GM21786 (cell line): ENCODE results near the gene FOCAD.

Experiments used
- ATAC-seq: cut with Tn5 transposase; IDR thresholded peaks from one replicate; pipeline ENCODE4 v1.9.1; 2021; ENCODE audit not compliant: unreplicated experiment

Gene FOCAD

GRCh38 chr9:20728493-20729220 lies 44.6 kb downstream of the FOCAD start:
- ATAC-seq = no peak

DNA sequence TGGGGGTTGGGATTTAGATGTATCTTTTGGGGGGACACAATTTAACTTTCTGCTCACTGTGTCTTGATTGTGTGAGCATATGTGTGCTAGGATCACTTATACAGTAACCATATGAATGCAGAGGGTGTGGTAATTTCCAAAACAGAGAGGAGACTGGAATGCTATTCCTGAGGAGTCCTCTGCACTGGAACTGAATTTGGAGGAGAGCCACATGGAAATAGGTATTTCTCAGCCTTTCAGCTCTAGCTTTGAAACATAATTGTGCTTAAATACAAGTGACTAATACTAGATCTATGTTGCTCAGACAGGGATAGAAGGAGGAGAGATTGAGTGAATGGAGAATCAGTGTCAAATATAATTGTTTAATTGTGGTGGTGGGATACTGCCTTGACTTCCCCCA lies 45.5 kb downstream of the FOCAD start:
- no peak for ATAC-seq

- no peak for ATAC-seq
Observed at GRCh38 chr9:20732118-20732517, 48.1 kb downstream of the FOCAD start.

GRCh38 chr9:20734275-20734674 lies 50.2 kb downstream of the FOCAD start:
- no peak for ATAC-seq

GRCh38 chr9:20740304-20740703 lies 56.2 kb downstream of the FOCAD start:
- no peak for ATAC-seq

DNA sequence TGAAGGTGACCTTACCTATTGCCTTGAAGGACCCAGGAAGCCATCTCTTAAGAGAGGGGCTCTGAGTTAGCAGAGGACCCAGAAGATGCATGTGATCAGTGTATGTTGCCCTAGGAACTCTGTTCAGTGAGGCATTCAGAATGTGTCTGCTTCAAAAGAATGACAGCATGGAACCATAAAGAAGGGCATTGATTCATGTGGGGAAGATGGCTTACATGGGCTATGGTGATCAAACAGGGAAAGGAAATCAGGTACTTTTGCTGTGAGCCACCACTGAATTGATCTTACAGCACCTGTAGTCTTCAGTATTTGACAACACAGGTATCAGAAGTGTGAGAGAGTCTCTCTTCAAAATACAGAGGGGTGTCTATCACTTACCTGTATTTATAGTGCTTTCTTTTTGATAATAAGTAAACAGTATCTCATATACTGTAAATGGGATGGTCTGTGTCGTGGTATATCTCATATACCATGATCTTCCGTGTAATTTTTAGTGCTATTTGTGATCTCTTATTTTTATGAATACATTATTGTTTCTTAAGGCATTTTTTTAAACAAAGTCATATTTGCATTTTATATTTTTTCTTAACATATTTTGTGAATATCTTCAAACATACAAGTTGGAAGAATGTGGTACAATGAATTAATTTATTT lies 57.0 kb downstream of the FOCAD start:
- no peak for ATAC-seq

DNA sequence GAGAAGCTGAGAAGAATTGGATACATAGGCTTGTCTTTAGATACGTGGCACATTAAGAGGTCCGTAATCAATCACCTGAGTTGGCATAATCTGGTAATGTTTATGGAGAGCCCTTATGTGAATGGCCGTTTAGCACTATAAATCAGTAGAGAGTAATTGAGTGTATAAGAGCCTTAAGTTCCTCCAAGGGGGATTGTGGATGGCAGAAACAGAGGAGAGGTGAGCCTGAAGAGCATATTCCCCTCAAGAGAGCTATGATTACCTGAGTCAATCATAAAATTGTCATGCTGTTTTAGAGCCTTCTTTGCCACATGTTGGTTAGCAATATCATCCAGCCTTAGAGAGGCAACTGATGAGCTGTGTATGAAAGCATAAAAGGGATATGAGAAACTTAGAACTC lies 58.8 kb downstream of the FOCAD start:
- ATAC-seq = no peak

DNA sequence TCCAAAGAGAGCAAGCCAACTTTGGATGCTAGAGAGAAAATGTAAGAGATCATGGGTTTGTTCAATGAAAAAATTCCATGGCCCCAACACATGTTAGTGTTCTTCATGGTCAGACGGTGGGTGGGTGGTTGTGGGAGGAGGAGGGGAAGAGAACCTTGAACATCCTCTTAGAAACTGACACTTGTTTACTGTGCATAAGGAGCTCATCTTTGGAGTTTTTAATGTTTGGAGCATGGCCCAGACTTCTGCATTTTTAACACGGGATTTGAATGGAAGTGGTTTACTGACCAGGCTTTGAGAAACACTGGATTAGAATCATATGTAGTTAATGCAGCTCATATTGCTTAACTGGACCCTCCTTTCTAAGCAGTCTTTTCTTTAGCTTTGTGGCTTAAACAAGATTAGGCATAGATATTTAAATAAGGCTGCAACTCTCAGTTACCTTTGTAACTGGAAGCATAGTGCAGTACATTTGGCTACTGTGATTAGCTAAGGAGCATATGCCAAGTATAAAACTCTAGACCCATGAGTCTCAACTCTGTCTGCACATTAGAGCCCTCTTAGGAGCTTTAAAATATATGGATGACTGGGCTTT lies 60.1 kb downstream of the FOCAD start:
- ATAC-seq = no peak

- no peak for ATAC-seq
Observed at GRCh38 chr9:20746967-20747366, 62.9 kb downstream of the FOCAD start.

DNA sequence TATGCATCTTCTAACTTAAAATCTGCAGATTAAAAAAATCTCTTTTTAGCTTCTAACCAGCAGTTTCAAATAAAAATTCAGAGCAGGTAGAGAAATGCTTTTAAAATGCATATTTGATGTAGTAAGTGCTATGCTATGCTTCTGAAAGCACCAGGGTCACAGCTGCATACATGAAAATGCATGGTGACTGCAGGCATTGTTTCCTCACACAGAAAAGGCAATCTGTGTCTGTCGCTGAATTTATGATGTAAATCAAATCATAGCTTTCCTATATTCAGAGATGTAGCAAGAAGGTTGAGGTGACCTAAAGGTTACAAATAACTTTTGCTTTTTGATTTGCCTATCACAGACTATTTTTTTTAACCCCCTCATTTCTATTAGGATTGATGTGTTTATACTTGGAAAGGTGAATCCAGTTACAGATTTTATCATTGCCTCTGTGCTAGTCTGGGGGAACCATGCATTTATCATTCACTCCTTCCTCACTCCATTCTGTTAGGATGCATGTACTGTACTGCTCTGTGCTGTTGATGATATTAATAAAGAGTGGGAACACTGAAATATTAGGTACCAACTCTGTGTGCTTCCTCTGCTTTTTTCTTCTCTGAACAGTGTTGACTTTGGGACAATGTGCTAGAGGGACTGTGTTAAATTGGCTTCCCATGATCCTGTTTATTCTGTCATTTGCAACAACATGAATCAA lies 65.6 kb downstream of the FOCAD start:
- no peak for ATAC-seq

GRCh38 chr9:20753761-20754160 lies 69.7 kb downstream of the FOCAD start:
- ATAC-seq = no peak

DNA sequence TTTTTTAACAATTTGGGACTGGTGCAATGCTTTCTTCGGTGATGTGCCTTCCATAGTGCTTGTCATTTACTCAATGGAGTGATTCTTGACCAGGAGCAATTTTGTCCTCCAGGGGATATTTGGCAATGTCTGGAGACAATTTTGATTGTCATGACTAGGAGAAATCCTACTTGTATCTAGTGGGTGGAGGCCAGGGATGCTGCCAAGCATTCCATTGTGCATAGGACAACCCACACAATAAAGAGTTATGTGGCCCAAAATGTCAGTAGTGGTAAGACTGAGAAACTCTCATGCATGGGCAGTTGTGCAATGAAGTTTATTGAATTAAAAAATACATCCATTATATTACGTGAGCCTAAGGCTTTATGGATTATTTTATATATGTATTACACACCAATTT lies 70.5 kb downstream of the FOCAD start:
- ATAC-seq = no peak

GRCh38 chr9:20760246-20760891 lies 76.3 kb downstream of the FOCAD start:
- ATAC-seq = no peak

DNA sequence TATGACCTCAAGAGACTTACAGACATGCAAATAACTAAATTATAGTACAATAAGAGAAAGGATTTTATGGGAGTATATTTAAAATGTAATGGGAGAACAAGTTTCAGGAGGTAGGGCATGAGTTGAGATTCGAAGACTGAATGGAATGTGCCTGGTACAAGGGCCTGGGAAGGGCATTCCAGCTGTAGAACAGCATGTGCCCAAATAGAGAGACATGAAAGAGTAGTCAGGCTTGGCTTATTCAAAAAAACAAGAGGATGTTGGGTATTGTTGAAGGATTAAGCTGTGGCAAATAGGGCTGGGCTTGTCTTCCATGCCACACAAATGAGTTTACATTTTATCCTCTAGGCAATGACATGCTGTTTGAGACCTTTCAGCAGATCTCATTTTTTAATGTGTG lies 86.9 kb downstream of the FOCAD start:
- ATAC-seq = no peak

DNA sequence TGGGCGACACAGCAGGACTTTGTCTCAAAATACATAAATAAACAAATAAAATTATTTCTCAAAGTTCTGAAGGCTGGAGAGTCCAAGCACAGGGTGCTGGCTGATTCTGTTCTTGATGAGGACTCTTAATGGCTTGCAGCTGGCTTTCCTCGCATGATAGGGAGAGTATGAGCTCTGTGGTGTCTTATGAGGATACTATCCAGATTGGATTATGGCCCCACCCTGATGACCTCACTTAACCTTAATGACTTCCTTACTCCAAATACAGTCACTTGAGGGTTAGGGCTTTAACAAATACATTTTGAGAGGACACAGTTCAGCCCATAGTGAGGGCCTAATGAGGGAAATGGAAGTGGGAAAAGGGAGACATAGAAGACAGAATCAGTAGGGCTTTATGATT lies 87.7 kb downstream of the FOCAD start:
- no peak for ATAC-seq

DNA sequence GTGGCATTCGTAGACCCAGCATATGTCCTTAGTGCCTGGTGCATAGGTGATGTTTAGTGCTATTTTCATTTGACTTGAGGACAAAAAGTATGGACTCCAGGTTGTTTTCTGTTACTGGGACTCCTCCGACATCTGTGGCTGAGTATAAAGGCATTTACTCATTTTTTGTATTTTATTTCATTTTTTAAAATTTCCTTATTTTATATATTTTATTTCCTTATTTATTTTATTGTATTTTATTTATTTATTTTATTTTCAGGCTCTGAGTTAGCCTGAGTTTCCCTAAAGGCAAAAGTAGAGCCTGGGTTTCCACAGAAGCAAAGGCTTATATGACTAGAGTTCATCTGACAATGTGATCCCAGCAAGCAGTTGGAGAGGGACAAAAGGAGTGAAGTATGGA lies 91.6 kb downstream of the FOCAD start:
- ATAC-seq = no peak

- no peak for ATAC-seq
Observed at GRCh38 chr9:20781092-20781491, 97.0 kb downstream of the FOCAD start.

DNA sequence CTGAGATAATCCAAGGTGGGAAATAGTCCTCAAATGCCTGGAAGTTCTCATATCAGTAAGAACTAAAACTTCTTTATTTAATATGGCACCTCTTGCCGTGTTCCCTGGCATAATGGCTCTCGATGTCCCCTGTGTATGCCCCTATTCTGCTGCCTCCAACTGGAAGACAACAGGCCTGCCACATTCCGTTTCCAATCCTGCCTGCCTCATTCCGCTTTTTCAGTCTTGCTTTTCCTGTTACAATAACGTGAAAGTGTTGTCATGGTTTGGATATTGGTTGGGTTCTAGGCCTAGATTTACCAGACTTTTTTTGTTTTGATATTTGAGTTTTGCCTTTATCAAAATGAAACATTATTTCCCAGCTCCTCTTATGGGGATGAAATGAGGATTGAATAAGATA lies 98.2 kb downstream of the FOCAD start:
- ATAC-seq = no peak

- no peak for ATAC-seq
Observed at GRCh38 chr9:20783057-20784038, 99.3 kb downstream of the FOCAD start.

- ATAC-seq = no peak
Observed at GRCh38 chr9:20784196-20784595, 100.1 kb downstream of the FOCAD start.
